DOHH2 (cell line): ENCODE data around the gene SIRT1.
"Not testable (repeated sequence)": the region's sequence is repeated elsewhere in the genome, so short reads cannot be mapped to it uniquely, and the experiment has no call there.

ENCODE experiments used
- H3F3A ChIP-seq: fragments of 200-600 bp; sonication (generic), shearing (Covaris generic); 2 replicates; pipeline ENCODE4 v1.6.0; 2016; ENCODE audit warnings: antibody characterized with exemption, mild to moderate bottlenecking; ENCODE audit not compliant: control insufficient read depth, insufficient read depth
- H3K27ac ChIP-seq: fragments of 200-600 bp; sonication (generic); 2 replicates; pipeline ENCODE4 v1.5.1; 2014; ENCODE audit warnings: low read depth, mild to moderate bottlenecking, low read length, moderate library complexity
- H3K27me3 ChIP-seq: fragments of 200-600 bp; sonication (generic); 2 replicates; pipeline ENCODE4 v1.6.1; 2014; ENCODE audit warnings: mild to moderate bottlenecking, low read length, mixed read lengths; ENCODE audit not compliant: control insufficient read depth
- H3K36me3 ChIP-seq: fragments of 200-600 bp; sonication (generic); 2 replicates; pipeline ENCODE4 v1.6.1; 2014; ENCODE audit warnings: mild to moderate bottlenecking, low read length, moderate library complexity, mixed read lengths; ENCODE audit not compliant: control insufficient read depth
- H3K4me1 ChIP-seq: fragments of 200-600 bp; sonication (generic); 2 replicates; pipeline ENCODE4 v1.6.1; 2014; ENCODE audit warnings: mild to moderate bottlenecking, low read length, mixed read lengths; ENCODE audit not compliant: control insufficient read depth
- H3K4me2 ChIP-seq: fragments of 200-600 bp; sonication (generic); 2 replicates; pipeline ENCODE4 v1.6.0; 2014; ENCODE audit warnings: mild to moderate bottlenecking, low read length, moderate library complexity
- H3K4me3 ChIP-seq: fragments of 200-600 bp; sonication (generic); 2 replicates; pipeline ENCODE4 v1.5.1; 2014; ENCODE audit warnings: mild to moderate bottlenecking, low read length, mixed read lengths
- H3K79me2 ChIP-seq: fragments of 200-600 bp; sonication (generic); 2 replicates; pipeline ENCODE4 v1.6.1; 2014; ENCODE audit warnings: mild to moderate bottlenecking, low read length, mixed read lengths; ENCODE audit not compliant: control insufficient read depth
- H3K9me2 ChIP-seq: fragments of 200-600 bp; sonication (generic); replicated peaks from 2 replicates; pipeline ENCODE4 v1.6.1; 2014; ENCODE audit warnings: mild to moderate bottlenecking, low read length, mixed read lengths; ENCODE audit not compliant: control insufficient read depth
- H3K9me3 ChIP-seq: fragments of 200-600 bp; sonication (generic); 2 replicates; pipeline ENCODE4 v1.6.1; 2014; ENCODE audit warnings: antibody characterized with exemption, low read length, mixed read lengths; ENCODE audit not compliant: control insufficient read depth, insufficient read depth
- H4K20me1 ChIP-seq: fragments of 200-600 bp; sonication (generic); 2 replicates; pipeline ENCODE4 v1.6.0; 2014; ENCODE audit warnings: low read depth, mild to moderate bottlenecking, antibody characterized with exemption, low read length, moderate library complexity; ENCODE audit not compliant: control insufficient read depth, insufficient read depth
- EZH2phosphoT487 ChIP-seq: fragments of 200-600 bp; sonication (generic); IDR thresholded peaks from 2 replicates; pipeline ENCODE4 v1.6.1; 2017; ENCODE audit warnings: borderline replicate concordance, mild to moderate bottlenecking, antibody characterized with exemption, low read length, moderate library complexity, mixed read lengths
- TF ChIP-seq, protein P1 (sequence below): fragments of 200-600 bp; sonication (generic); IDR thresholded peaks from one replicate; pipeline ENCODE4 v1.5.1; 2014; ENCODE audit warnings: antibody characterized with exemption, mild to moderate bottlenecking, low read depth, low read length; ENCODE audit not compliant: poor library complexity, severe bottlenecking

The SIRT1 gene

DNA sequence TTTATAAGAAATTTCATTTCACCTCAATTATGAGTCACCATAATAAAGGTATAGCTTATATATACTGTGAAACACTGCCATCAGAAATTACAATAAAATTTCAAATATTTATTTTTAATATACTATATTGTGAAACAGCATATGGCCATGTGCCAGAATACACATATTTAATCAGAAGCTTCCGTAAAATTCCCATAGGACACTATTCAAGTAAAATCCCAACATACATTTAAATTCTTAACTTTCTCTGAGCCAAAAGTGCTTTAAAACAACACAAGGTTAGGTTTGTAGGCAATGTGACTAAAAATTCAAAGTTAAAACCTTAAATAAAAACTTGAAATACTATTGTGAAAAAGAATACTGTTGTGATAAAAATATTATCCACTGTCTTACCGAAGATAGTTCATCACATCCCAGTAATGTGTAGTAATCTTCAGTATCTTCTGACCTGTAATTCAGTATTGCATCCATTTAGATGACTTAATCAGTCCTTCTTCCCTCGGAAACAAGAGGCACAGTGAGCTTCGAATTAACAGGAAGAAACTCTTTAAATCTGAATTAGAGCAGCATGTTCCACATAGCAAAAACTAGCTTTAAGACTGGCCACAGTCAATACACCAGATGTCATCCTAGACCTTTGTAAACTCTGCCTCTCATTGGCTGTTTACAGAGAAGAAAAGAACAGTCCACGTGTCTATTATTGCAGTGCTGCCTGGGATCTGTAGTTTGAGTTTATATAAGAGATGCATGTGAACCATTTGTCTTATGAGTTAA lies 46.7 kb upstream of the SIRT1 start, which contains the start of gene DNAJC12:
Gene DNAJC12, minus strand, starts transcription at position 648 of the 774 bp plus-strand sequence. Its CDS starts 177 bp downstream, at position 471.
- Histone ChIP-seq H3K27ac (peak within 1 kb of the TSS; percentile 30; the same call in 1 of the 2 replicates), H3K36me3 (no peaks in the 10 kb centered on the region), H3K4me2 (peak within 1 kb of the TSS; percentile 65), H3K9me3 (peaks cover 5% of the 10 kb centered on the region; the same call in 1 of the 2 replicates), H3F3A (no peaks in the 10 kb centered on the region), H3K79me2 (peaks cover 41% of the 10 kb centered on the region), H3K27me3 (no peaks in the 10 kb centered on the region), H4K20me1 (no peaks in the 10 kb centered on the region), H3K4me3 (peak within 1 kb of the TSS; percentile 74), H3K9me2 (no peaks in the 10 kb centered on the region), H3K4me1 (peaks cover 9% of the 10 kb centered on the region)
- TF ChIP-seq, protein P1, sequence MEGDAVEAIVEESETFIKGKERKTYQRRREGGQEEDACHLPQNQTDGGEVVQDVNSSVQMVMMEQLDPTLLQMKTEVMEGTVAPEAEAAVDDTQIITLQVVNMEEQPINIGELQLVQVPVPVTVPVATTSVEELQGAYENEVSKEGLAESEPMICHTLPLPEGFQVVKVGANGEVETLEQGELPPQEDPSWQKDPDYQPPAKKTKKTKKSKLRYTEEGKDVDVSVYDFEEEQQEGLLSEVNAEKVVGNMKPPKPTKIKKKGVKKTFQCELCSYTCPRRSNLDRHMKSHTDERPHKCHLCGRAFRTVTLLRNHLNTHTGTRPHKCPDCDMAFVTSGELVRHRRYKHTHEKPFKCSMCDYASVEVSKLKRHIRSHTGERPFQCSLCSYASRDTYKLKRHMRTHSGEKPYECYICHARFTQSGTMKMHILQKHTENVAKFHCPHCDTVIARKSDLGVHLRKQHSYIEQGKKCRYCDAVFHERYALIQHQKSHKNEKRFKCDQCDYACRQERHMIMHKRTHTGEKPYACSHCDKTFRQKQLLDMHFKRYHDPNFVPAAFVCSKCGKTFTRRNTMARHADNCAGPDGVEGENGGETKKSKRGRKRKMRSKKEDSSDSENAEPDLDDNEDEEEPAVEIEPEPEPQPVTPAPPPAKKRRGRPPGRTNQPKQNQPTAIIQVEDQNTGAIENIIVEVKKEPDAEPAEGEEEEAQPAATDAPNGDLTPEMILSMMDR = no peak

DNA sequence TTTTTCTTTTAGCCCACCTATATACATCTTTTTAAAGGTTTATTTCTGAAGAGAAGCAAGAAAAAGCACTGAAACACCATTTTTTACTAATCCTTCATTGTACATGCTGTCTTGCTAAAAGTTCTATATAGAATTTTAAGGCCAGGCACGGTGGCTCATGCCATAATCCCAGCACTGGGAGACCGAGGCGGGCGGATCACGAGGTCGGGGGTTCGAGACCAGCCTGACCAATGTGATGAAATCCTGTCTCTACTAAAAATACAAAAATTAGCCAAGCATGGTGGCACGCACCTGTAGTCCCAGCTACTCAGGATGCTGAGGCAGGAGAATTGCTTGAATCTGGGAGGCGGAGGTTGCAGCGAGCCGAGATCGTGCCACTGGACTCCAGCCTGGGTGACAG lies 44.9 kb upstream of the SIRT1 start:
- not testable (repeated sequence) for H3K36me3 ChIP-seq, H3K9me2 ChIP-seq, H4K20me1 ChIP-seq, H3K4me3 ChIP-seq, H3K4me2 ChIP-seq, H3K27me3 ChIP-seq, H3F3A ChIP-seq, H3K9me3 ChIP-seq, H3K27ac ChIP-seq, H3K4me1 ChIP-seq
- peaks cover 28% of the 10 kb centered on the region for H3K79me2 ChIP-seq

DNA sequence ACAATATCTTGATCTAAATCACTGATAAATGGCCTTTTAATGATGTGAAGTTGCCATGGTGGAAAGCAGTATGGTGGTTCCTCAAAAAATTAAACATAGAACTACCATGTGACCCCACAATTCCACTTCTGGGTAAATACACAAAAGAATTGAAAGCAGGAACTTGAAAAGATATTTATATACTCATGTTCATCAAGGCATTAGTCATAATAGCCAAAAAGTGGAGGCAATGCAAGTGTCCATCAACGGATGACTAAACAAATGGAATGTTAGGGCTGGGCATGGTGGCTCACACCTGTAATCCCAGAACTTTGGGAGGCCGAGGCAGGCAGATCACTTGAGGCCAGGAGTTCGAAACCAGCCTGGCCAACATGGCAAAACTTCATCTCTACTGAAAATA lies 44.5 kb upstream of the SIRT1 start:
- H3K9me3 ChIP-seq = peaks cover 5% of the 10 kb centered on the region; the same call in 1 of the 2 replicates
- H3K4me3 ChIP-seq = no peak overlapping the region
- no peaks in the 10 kb centered on the region for H3F3A ChIP-seq
- H3K27me3 ChIP-seq = no peaks in the 10 kb centered on the region
- no peaks in the 10 kb centered on the region for H3K36me3 ChIP-seq
- H3K79me2 ChIP-seq = peaks cover 24% of the 10 kb centered on the region
- no peak overlapping the region for H3K27ac ChIP-seq
- H3K9me2 ChIP-seq = no peaks in the 10 kb centered on the region
- H4K20me1 ChIP-seq = no peaks in the 10 kb centered on the region
- peaks cover 9% of the 10 kb centered on the region for H3K4me1 ChIP-seq
- TF ChIP-seq, protein P1 = no peak
- TF ChIP-seq EZH2phosphoT487 = no peak
- no peak overlapping the region for H3K4me2 ChIP-seq

DNA sequence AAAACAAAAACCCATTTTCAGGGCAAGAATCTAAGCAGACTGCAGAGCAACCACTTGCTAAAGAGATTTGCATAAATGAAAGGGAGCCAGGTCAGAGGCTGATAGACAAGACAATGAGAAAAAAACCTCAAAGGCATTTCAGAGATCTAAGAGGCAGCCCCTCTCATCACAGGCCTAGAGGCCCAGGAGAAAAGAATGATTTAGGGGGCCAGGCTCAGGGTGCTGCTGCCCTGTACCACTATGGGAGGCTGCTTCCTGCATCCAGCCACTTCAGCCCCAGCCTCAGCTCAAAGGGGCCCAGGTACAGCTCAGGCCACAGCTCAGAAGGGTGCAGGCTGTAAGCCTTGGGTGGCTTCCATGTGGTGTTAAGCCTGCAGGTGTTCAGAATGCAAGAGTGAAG lies 42.7 kb upstream of the SIRT1 start:
- H3K9me3 ChIP-seq = peaks cover 5% of the 10 kb centered on the region; the same call in 1 of the 2 replicates
- no peak overlapping the region for H3K4me2 ChIP-seq
- H3K36me3 ChIP-seq = no peaks in the 10 kb centered on the region
- H3K9me2 ChIP-seq = no peaks in the 10 kb centered on the region
- H3K27me3 ChIP-seq = no peaks in the 10 kb centered on the region
- no peak overlapping the region for H3K4me3 ChIP-seq
- no peak overlapping the region for H3K27ac ChIP-seq
- TF ChIP-seq EZH2phosphoT487 = no peak
- TF ChIP-seq, protein P1 = no peak
- no peaks in the 10 kb centered on the region for H4K20me1 ChIP-seq
- H3F3A ChIP-seq = no peaks in the 10 kb centered on the region
- H3K4me1 ChIP-seq = no peaks in the 10 kb centered on the region
- H3K79me2 ChIP-seq = peaks cover 9% of the 10 kb centered on the region
